Upper lobe of left lung (tissue), 6 donors: ENCODE data around the gene DIP2C. TPM values are rescaled to one million over a fixed set of nuclear protein-coding genes. Genes with fewer than 3 reads are reported as not detected.

Experiments used
- ATAC-seq, 2 donors: fragments of 200-7000 bp; cut with Tn5 transposase; one replicate each; pipeline ENCODE4 v1.9.1; 2022; ENCODE audit warnings: mild to moderate bottlenecking in 2 of 2, moderate library complexity in 2 of 2; ENCODE audit not compliant: low FRiP score in 2 of 2
- DNase-seq, 2 donors: peaks; one replicate each; pipeline ENCODE4 v3.0.0-alpha.2; 2019 to 2020
- H3K27ac ChIP-seq, 4 donors: fragments of 200-600 bp; sonication (generic); one replicate each; pipeline ENCODE4 v1.5.1; 2016 to 2019
- H3K27me3 ChIP-seq, 4 donors: fragments of 200-600 bp; sonication (generic); one replicate each; pipeline ENCODE4 v1.5.1; 2017 to 2019
- H3K36me3 ChIP-seq, 4 donors: fragments of 200-600 bp; sonication (generic); one replicate each; pipeline ENCODE4 v1.5.1; 2016 to 2019
- H3K4me1 ChIP-seq, 4 donors: fragments of 200-600 bp; sonication (generic); one replicate each; pipeline ENCODE4 v1.5.1; 2018 to 2019
- H3K4me3 ChIP-seq, 4 donors: fragments of 200-600 bp; sonication (generic); one replicate each; pipeline ENCODE4 v1.5.1; 2017 to 2019; ENCODE audit warnings: mild to moderate bottlenecking in 2 of 4, moderate library complexity in 1 of 4
- H3K9me3 ChIP-seq, 4 donors: fragments of 200-600 bp; sonication (generic); one replicate each; pipeline ENCODE4 v1.5.1; 2018 to 2019
- EP300 ChIP-seq, 4 donors: sonication (generic); formaldehyde crosslinking; IDR thresholded peaks; one replicate each; pipeline ENCODE4 v1.5.1; 2017; ENCODE audit warnings: antibody characterized with exemption in 4 of 4, control low read depth in 2 of 4
- POLR2A ChIP-seq, 4 donors: fragments of 450-650 bp; IDR thresholded peaks; one replicate each; pipeline ENCODE4 v1.5.1; 2016 to 2017; ENCODE audit warnings: antibody characterized with exemption in 4 of 4, mild to moderate bottlenecking in 2 of 4
- POLR2AphosphoS5 ChIP-seq, 2 donors: sonication (generic); formaldehyde crosslinking; IDR thresholded peaks; one replicate each; pipeline ENCODE4 v1.5.1; 2017; ENCODE audit warnings: antibody characterized with exemption in 2 of 2
- WGBS, 2 donors: methylation state at CpG; one replicate each; pipeline ENCODE4 v1.1.5; 2017 to 2018; 5-methylcytosine and 5-hydroxymethylcytosine counted together
- total RNA-seq, 6 donors: library from RNA; depleted of rRNA in 4 of 6; stranded (reverse); fragments of >200 nt in 4 of 6; gene quantifications; one replicate each; pipeline versions ENCODE4 v1.1.0 to v1.2.1, GENCODE V29; 2016 to 2021
- TF ChIP-seq, protein P1 (sequence below), 6 experiments: fragments of 450-650 bp in 4 of 6; fragments of 200-600 bp in 2 of 6; sonication (generic) in 2 of 6; IDR thresholded peaks; one replicate each; pipeline ENCODE4 v1.5.1; 2016 to 2019; ENCODE audit warnings: antibody characterized with exemption in 6 of 6
- donor health status: DM: no; HTN: no; CAD: no; lungs with moderate emphysema.
- donor health status: DM: no; HTN: yes; CAD: no; lungs with severe emphysema.

DIP2C gene
- total RNA-seq, 6 donors from 2014 or later = 11.6 to 32.5 (median 14.7) TPM

DNA sequence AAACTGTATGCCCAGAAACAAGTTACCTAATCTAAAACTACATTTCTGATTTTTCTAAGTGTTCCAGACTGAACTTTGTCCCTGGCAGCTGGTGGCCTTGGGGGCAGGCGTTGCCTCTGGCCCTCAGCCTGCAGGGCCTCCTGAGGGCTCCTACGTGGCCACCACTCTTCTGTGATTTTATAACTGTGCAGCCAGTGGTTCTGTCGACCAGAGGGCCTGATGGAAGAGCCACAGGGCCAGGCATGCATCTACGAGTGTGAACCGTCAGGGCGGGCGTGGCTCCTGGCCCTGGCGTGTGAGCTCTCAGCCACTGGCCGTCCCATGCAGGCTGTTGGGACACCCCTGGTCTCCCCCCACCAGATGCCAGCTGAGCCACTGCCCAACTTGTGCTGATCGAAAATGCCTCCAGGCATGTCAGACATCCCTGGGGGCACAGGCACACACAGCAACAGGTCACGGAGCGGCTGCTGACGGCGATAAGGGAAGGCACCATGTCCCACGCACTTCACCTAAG is 380.8 kb downstream of the DIP2C start:
- Histone ChIP-seq H3K27me3 (no peaks in the 10 kb centered on the region), H3K36me3 (peaks cover 0 to 16% (median 6%) of the 10 kb centered on the region in 4 donors), H3K27ac (no peak overlapping the region), H3K4me1 (no peaks in the 10 kb centered on the region), H3K4me3 (no peak overlapping the region), H3K9me3 (no peaks in the 10 kb centered on the region)
- peak in 1 of 2 donors; percentile 11 for ATAC-seq
- 87 to 95% methylated on average over 8 to 15 of the region's 15 CpGs for WGBS, 2 donors
- TF ChIP-seq POLR2AphosphoS5 (IDR thresholded peaks at IDR 0.05) (no peak), POLR2A (IDR thresholded peaks at IDR 0.05) (no peak)
- DNase-seq = peak in 1 of 2 donors; percentile 65

DNA sequence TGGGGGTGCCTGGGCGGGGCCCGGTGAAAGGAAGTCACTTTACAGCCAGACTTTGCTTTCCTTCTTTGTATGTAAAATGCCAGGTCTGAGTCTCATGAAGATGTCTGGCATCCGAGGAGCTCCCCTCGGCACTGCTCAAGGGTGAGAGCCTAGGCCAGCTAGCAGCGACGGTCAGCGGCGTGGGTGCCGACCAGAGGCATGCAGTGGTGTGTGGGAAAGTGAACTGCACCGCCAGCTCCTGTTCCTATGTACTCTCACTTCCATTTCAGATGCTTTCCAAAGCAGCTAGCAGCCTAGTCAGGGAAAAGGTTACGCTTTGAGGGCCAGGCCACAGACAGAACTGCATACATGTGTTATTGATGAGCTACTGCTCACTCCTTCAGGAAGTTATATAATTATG is 381.4 kb downstream of the DIP2C start:
- no peak overlapping the region for H3K27ac ChIP-seq
- no peak for ATAC-seq
- peaks cover 0 to 16% (median 6%) of the 10 kb centered on the region in 4 donors for H3K36me3 ChIP-seq
- TF ChIP-seq POLR2AphosphoS5 (IDR thresholded peaks at IDR 0.05) (no peak), POLR2A (IDR thresholded peaks at IDR 0.05) (no peak), EP300 (IDR thresholded peaks at IDR 0.05) (no peak)
- TF ChIP-seq, protein P1, sequence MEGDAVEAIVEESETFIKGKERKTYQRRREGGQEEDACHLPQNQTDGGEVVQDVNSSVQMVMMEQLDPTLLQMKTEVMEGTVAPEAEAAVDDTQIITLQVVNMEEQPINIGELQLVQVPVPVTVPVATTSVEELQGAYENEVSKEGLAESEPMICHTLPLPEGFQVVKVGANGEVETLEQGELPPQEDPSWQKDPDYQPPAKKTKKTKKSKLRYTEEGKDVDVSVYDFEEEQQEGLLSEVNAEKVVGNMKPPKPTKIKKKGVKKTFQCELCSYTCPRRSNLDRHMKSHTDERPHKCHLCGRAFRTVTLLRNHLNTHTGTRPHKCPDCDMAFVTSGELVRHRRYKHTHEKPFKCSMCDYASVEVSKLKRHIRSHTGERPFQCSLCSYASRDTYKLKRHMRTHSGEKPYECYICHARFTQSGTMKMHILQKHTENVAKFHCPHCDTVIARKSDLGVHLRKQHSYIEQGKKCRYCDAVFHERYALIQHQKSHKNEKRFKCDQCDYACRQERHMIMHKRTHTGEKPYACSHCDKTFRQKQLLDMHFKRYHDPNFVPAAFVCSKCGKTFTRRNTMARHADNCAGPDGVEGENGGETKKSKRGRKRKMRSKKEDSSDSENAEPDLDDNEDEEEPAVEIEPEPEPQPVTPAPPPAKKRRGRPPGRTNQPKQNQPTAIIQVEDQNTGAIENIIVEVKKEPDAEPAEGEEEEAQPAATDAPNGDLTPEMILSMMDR (IDR thresholded peaks at IDR 0.05) = no peak
- peak in 1 of 2 donors; percentile 56 for DNase-seq
- no peaks in the 10 kb centered on the region for H3K27me3 ChIP-seq
- H3K4me1 ChIP-seq = no peaks in the 10 kb centered on the region
- H3K9me3 ChIP-seq = no peaks in the 10 kb centered on the region
- no peak overlapping the region for H3K4me3 ChIP-seq
- 91 to 97% methylated on average over 9 to 11 of the region's 11 CpGs for WGBS, 2 donors

DNA sequence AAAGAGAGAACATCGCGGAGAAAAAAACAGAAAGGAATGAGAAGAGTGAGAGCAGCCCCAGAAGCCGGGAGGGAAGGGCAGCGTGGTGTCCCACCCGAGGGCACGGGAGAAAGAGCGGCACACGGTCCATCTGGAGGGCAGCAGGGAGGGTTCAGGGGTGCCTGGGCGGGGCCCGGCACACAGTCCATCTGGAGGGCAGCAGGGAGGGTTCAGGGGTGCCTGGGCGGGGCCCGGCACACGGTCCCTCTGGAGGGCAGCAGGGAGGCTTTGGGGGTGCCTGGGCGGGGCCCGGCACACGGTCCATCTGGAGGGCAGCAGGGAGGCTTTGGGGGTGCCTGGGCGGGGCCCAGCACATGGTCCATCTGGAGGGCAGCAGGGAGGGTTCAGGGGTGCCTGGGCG is 381.8 kb downstream of the DIP2C start:
- Histone ChIP-seq H3K27ac (no peak overlapping the region), H3K4me1 (no peaks in the 10 kb centered on the region), H3K36me3 (peaks cover 0 to 16% (median 6%) of the 10 kb centered on the region in 4 donors), H3K9me3 (no peaks in the 10 kb centered on the region), H3K4me3 (no peak overlapping the region), H3K27me3 (no peaks in the 10 kb centered on the region)
- 89 to 93% methylated on average over 10 to 14 of the region's 18 CpGs for WGBS, 2 donors
- no peak for ATAC-seq
- TF ChIP-seq POLR2A (IDR thresholded peaks at IDR 0.05) (no peak), POLR2AphosphoS5 (IDR thresholded peaks at IDR 0.05) (no peak), EP300 (IDR thresholded peaks at IDR 0.05) (no peak)
- TF ChIP-seq, protein P1 (IDR thresholded peaks at IDR 0.05) = no peak
- DNase-seq = peak in 1 of 2 donors; percentile 66

DNA sequence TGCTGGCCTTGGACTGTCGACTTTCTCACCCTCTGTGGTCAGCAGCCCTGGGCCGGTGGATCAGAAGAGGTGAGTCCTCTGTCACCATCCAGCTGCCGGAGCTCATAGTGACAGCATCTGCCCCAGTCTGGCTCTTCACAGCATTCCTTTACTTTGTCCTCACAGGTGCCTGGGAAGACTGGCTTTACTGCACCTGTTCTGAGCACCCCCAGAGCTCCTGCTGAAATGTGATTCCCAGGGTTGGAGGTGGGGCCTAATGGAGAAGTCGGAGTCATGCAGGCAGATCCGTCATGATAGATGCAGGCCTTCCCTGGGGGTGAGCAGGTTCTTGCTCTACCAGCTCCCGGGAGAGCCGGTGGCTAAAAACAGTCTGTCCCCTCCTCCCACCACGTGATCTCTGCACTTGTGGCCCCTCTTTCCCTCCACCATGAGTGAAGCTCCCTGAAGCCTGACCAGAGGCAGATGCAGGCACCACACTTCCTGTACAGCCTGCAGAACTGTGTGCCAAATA is 382.7 kb downstream of the DIP2C start:
- no peak overlapping the region for H3K4me3 ChIP-seq
- H3K27me3 ChIP-seq = no peaks in the 10 kb centered on the region
- no peaks in the 10 kb centered on the region for H3K9me3 ChIP-seq
- TF ChIP-seq, protein P1 (IDR thresholded peaks at IDR 0.05) = no peak
- TF ChIP-seq EP300 (IDR thresholded peaks at IDR 0.05) = no peak
- no peak for TF ChIP-seq POLR2AphosphoS5 (IDR thresholded peaks at IDR 0.05)
- TF ChIP-seq POLR2A (IDR thresholded peaks at IDR 0.05) = no peak
- ATAC-seq = no peak
- H3K36me3 ChIP-seq = peaks cover 0 to 16% (median 6%) of the 10 kb centered on the region in 4 donors
- no peak for DNase-seq
- no peaks in the 10 kb centered on the region for H3K4me1 ChIP-seq
- 71 to 74% methylated on average over 8 of the region's 8 CpGs for WGBS, 2 donors
- H3K27ac ChIP-seq = no peak overlapping the region

DNA sequence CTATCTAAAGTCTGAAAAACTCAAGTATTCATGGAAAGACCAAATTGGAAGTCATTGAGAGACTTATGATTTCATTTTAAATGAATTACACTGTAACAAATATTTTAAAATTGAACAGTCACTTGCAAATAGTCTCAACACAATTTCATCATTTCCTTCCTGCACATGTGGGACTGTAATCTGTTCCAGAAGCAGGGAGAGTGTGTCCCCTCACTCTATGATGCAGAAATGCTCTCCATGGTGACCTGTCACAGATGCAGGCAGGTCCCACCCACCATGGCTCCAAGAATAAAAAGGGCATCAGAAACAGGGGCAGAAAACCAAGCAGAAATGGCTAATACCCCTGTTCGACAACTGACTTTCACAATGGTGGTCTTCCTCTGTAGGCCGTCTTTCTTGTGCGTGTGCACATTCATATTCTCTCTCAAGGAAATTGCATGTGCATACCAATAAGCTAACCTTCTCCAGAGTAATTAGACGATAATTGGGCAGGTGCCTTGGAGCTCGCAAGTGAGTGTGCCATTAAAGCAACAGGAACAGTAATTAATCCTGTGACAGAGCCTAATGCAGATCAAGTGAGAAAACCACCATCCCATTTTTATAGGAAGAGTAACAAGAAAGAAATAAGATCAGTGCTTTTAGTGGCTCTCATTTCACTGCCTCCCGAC is 383.3 kb downstream of the DIP2C start:
- DNase-seq (no peak), ATAC-seq (no peak)
- no peak for TF ChIP-seq EP300 (IDR thresholded peaks at IDR 0.05)
- TF ChIP-seq POLR2A (IDR thresholded peaks at IDR 0.05) = no peak
- TF ChIP-seq POLR2AphosphoS5 (IDR thresholded peaks at IDR 0.05) = no peak
- H3K9me3 ChIP-seq = no peaks in the 10 kb centered on the region
- peaks cover 0 to 16% (median 6%) of the 10 kb centered on the region in 4 donors for H3K36me3 ChIP-seq
- H3K4me3 ChIP-seq = no peak overlapping the region
- 81 to 86% methylated on average over 6 of the region's 6 CpGs for WGBS, 2 donors
- H3K27ac ChIP-seq = no peak overlapping the region
- no peaks in the 10 kb centered on the region for H3K4me1 ChIP-seq
- no peaks in the 10 kb centered on the region for H3K27me3 ChIP-seq
